Measurements from ENCODE around the gene RPL10.

RPL10 gene

GRCh38 chrX:154370300-154371016 lies 27.7 kb upstream of the RPL10 start:
- no peak for DNase-seq (ENCODE audit: low read depth, low spot score)
- CTCF ChIA-PET: no interaction called here
- H3K4me3 ChIP-seq (ENCODE audit: low read depth, low read length): peak overlapping the region; percentile 83
- TF ChIP-seq CTCF (IDR thresholded peaks at IDR 0.05; ENCODE audit: insufficient read depth, low read length, missing control alignments): no peak
- POLR2A ChIA-PET: interaction anchor here (0.6 to 1.3 kb wide), 4 partner anchors 9 to 28 kb away, joined by 3 to 12 read pairs (median 4); partner anchors contain the start of genes EMD and RPL10

GRCh38 chrX:154371017-154371788 lies 27.0 kb upstream of the RPL10 start:
- no peak for TF ChIP-seq CTCF (IDR thresholded peaks at IDR 0.05; ENCODE audit: insufficient read depth, low read length, missing control alignments)
- ChIA-PET CTCF (no interaction called here), POLR2A (interaction anchor here (0.6 to 1.3 kb wide), 6 partner anchors 8 to 403 kb away, joined by 3 to 12 read pairs (median 4); partner anchors contain the start of genes EMD and RPL10)
- no peak for DNase-seq (ENCODE audit: low read depth, low spot score)
- peak overlapping the region; percentile 83 for H3K4me3 ChIP-seq (ENCODE audit: low read depth, low read length)

GRCh38 chrX:154371789-154372300 lies 26.3 kb upstream of the RPL10 start:
- peak overlapping the region; percentile 83 for H3K4me3 ChIP-seq (ENCODE audit: low read depth, low read length)
- no peak for TF ChIP-seq CTCF (IDR thresholded peaks at IDR 0.05; ENCODE audit: insufficient read depth, low read length, missing control alignments)
- CTCF ChIA-PET: no interaction called here

GRCh38 chrX:154372612-154373022 lies 25.6 kb upstream of the RPL10 start:
- no peak for TF ChIP-seq CTCF (IDR thresholded peaks at IDR 0.05; ENCODE audit: insufficient read depth, low read length, missing control alignments)
- H3K4me3 ChIP-seq (ENCODE audit: low read depth, low read length): peak overlapping the region; percentile 83
- no peak for DNase-seq (ENCODE audit: low read depth, low spot score)
- ChIA-PET CTCF (interaction anchor here (0.5 to 3.1 kb wide), 12 partner anchors 9 to 426 kb away, joined by 3 to 17 read pairs (median 6); no protein-coding TSS in a partner anchor), POLR2A (no interaction called here)

More at GRCh38 chrX:154371789-154372300, 26.3 kb upstream of the RPL10 start:
- POLR2A ChIA-PET: no interaction called here
- no peak for DNase-seq (ENCODE audit: low read depth, low spot score)

GRCh38 chrX:154373340-154374306 lies 24.6 kb upstream of the RPL10 start:
- CTCF ChIA-PET: interaction anchor here (0.5 to 3.1 kb wide), 16 partner anchors 8 to 427 kb away, joined by 3 to 17 read pairs (median 4); partner anchors contain the start of gene RPL10
- H3K4me3 ChIP-seq (ENCODE audit: low read depth, low read length): peak overlapping the region; percentile 83
- no peak for DNase-seq (ENCODE audit: low read depth, low spot score)
- POLR2A ChIA-PET: interaction anchor here (1.1 kb wide), 1 partner anchor 10 kb away, joined by 5 read pairs; no protein-coding TSS in a partner anchor
- TF ChIP-seq CTCF (IDR thresholded peaks at IDR 0.05; ENCODE audit: insufficient read depth, low read length, missing control alignments): peak; percentile 59
